WTC11 (cell line): Measurements from ENCODE around the gene KIAA1958. TPM values are rescaled to one million over a fixed set of nuclear protein-coding genes. Genes with fewer than 3 reads are reported as not detected.

Source experiments
- ATAC-seq: fragments of 200-7000 bp; cut with Tn5 transposase; 2 replicates; pipeline ENCODE4 v1.10.0; 2021; ENCODE audit warnings: mild to moderate bottlenecking, moderate library complexity
- CTCF ChIA-PET: fragments of 300-600 bp; sonication (Branson Sonifier 250); formaldehyde crosslinking; loops from one replicate; lab custom pipeline; 2021; ENCODE audit warnings: antibody characterized with exemption; lab: Charles Lee
- POLR2A ChIA-PET: fragments of 350-600 bp; sonication (Branson Sonifier 250); formaldehyde crosslinking; loops from one replicate; lab custom pipeline; 2021; ENCODE audit warnings: antibody characterized with exemption; lab: Charles Lee
- DNase-seq: peaks from one replicate; pipeline ENCODE4 v3.0.0; 2021; ENCODE audit warnings: low spot score
- H3K27ac Mint-ChIP-seq: 2 replicates; pipeline ENCODE4 v1.8.0; 2021; ENCODE audit warnings: mixed read lengths
- H3K27me3 Mint-ChIP-seq: 2 replicates; pipeline ENCODE4 v1.8.0; 2021; ENCODE audit warnings: low read depth, mild to moderate bottlenecking, moderate library complexity, mixed read lengths
- H3K36me3 Mint-ChIP-seq: 2 replicates; pipeline ENCODE4 v1.8.0; 2021; ENCODE audit warnings: mixed read lengths
- H3K4me1 Mint-ChIP-seq: 2 replicates; pipeline ENCODE4 v1.8.0; 2022; ENCODE audit warnings: mixed read lengths
- H3K4me3 Mint-ChIP-seq: 2 replicates; pipeline ENCODE4 v1.8.0; 2021; ENCODE audit warnings: mild to moderate bottlenecking, moderate library complexity, mixed read lengths
- H3K9me3 Mint-ChIP-seq: 2 replicates; pipeline ENCODE4 v1.8.0; 2021; ENCODE audit warnings: mixed read lengths
- ATF1 ChIP-seq: sonication (generic); formaldehyde crosslinking; IDR thresholded peaks from 2 replicates; pipeline ENCODE4 v1.8.1; 2023; ENCODE audit warnings: mild to moderate bottlenecking, moderate library complexity, missing genetic modification reagents
- CDX4 ChIP-seq: fragments of 250-450 bp; sonication (Bioruptor Pico); IDR thresholded peaks from 2 replicates; pipeline ENCODE4 v1.9.0; 2021; ENCODE audit warnings: moderate library complexity, mild to moderate bottlenecking, inconsistent platforms, borderline replicate concordance
- CREM ChIP-seq: sonication (generic); formaldehyde crosslinking; IDR thresholded peaks from 2 replicates; pipeline ENCODE4 v1.8.1; 2022; ENCODE audit warnings: mild to moderate bottlenecking, missing genetic modification reagents, moderate library complexity
- ESRRA ChIP-seq: sonication (generic); formaldehyde crosslinking; IDR thresholded peaks from 2 replicates; pipeline ENCODE4 v1.8.1; 2022; ENCODE audit warnings: mild to moderate bottlenecking, missing genetic modification reagents, borderline replicate concordance
- FOXJ3 ChIP-seq: sonication (generic); formaldehyde crosslinking; IDR thresholded peaks from 2 replicates; pipeline ENCODE4 v1.9.0; 2021; ENCODE audit warnings: missing genetic modification reagents, mild to moderate bottlenecking, borderline replicate concordance
- FOXK1 ChIP-seq: sonication (generic); formaldehyde crosslinking; IDR thresholded peaks from 2 replicates; pipeline ENCODE4 v1.8.0; 2022; ENCODE audit warnings: mild to moderate bottlenecking, moderate library complexity, missing genetic modification reagents
- HMGA2 ChIP-seq: fragments of 250-450 bp; sonication (Bioruptor Pico); IDR thresholded peaks from 2 replicates; pipeline ENCODE4 v1.4.0; 2021; ENCODE audit warnings: mild to moderate bottlenecking, moderate library complexity
- JAZF1 ChIP-seq: fragments of 250-450 bp; sonication (Bioruptor Pico); IDR thresholded peaks from 2 replicates; pipeline ENCODE4 v1.9.0; 2021; ENCODE audit warnings: moderate library complexity, mild to moderate bottlenecking, inconsistent platforms
- NR3C1 ChIP-seq: sonication (generic); formaldehyde crosslinking; conservative IDR thresholded peaks from 2 replicates; pipeline ENCODE4 v1.8.1; 2023; ENCODE audit warnings: low read depth, mild to moderate bottlenecking, missing genetic modification reagents
- RELA ChIP-seq: sonication (generic); formaldehyde crosslinking; IDR thresholded peaks from 2 replicates; pipeline ENCODE4 v1.8.1; 2022; ENCODE audit warnings: missing genetic modification reagents, mild to moderate bottlenecking, borderline replicate concordance
- TEAD1 ChIP-seq: sonication (generic); formaldehyde crosslinking; IDR thresholded peaks from 2 replicates; pipeline ENCODE4 v1.8.0; 2022; ENCODE audit warnings: mild to moderate bottlenecking, missing genetic modification reagents
- ZBTB21 ChIP-seq: sonication (generic); formaldehyde crosslinking; IDR thresholded peaks from 2 replicates; pipeline ENCODE4 v1.8.1; 2023; ENCODE audit warnings: mild to moderate bottlenecking, missing genetic modification reagents, borderline replicate concordance
- total RNA-seq: library from RNA; stranded (reverse); gene quantifications from 3 replicates; pipeline ENCODE4 v1.2.3, GENCODE V29; 2021
- TF ChIP-seq, protein P1 (sequence below): sonication (generic); formaldehyde crosslinking; IDR thresholded peaks from 2 replicates; pipeline ENCODE4 v1.8.1; 2022; ENCODE audit warnings: low read depth, mild to moderate bottlenecking, moderate library complexity, missing genetic modification reagents, borderline replicate concordance
- TF ChIP-seq, protein P2 (sequence below): sonication (generic); formaldehyde crosslinking; IDR thresholded peaks from 2 replicates; pipeline ENCODE4 v1.8.1; 2023; ENCODE audit warnings: mild to moderate bottlenecking, moderate library complexity, missing genetic modification reagents
- TF ChIP-seq, protein P3 (sequence below): sonication (generic); formaldehyde crosslinking; IDR thresholded peaks from 2 replicates; pipeline ENCODE4 v1.8.1; 2023; ENCODE audit warnings: mild to moderate bottlenecking, missing genetic modification reagents, borderline replicate concordance
- TF ChIP-seq, protein P4 (sequence below): fragments of 250-450 bp; sonication (Bioruptor Pico); conservative IDR thresholded peaks from 2 replicates; pipeline ENCODE4 v1.9.0; 2021; ENCODE audit warnings: mild to moderate bottlenecking
- TF ChIP-seq, protein P5 (sequence below): sonication (generic); formaldehyde crosslinking; conservative IDR thresholded peaks from 2 replicates; pipeline ENCODE4 v1.8.1; 2023; ENCODE audit warnings: mild to moderate bottlenecking, low read depth, missing genetic modification reagents, moderate library complexity
- TF ChIP-seq, protein P6 (sequence below): sonication (generic); formaldehyde crosslinking; IDR thresholded peaks from 2 replicates; pipeline ENCODE4 v1.8.1; 2023; ENCODE audit warnings: mild to moderate bottlenecking, missing genetic modification reagents, moderate library complexity
- TF ChIP-seq, protein P7 (sequence below): sonication (generic); formaldehyde crosslinking; IDR thresholded peaks from 2 replicates; pipeline ENCODE4 v1.8.1; 2022; ENCODE audit warnings: missing genetic modification reagents, borderline replicate concordance

Gene KIAA1958
- total RNA-seq, 1 experiment from 2014 or later = 41.0 TPM

- TF ChIP-seq, protein P1, sequence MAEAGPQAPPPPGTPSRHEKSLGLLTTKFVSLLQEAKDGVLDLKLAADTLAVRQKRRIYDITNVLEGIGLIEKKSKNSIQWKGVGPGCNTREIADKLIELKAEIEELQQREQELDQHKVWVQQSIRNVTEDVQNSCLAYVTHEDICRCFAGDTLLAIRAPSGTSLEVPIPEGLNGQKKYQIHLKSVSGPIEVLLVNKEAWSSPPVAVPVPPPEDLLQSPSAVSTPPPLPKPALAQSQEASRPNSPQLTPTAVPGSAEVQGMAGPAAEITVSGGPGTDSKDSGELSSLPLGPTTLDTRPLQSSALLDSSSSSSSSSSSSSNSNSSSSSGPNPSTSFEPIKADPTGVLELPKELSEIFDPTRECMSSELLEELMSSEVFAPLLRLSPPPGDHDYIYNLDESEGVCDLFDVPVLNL (CRISPR knock-in tag) = no peak
- TF ChIP-seq ESRRA (no peak), RELA (CRISPR knock-in tag) (no peak)
- TF ChIP-seq, all 79 proteins: peak for 0
Measured at GRCh38 chr9:112696461-112696860, 209.8 kb downstream of the KIAA1958 start (continued).

GRCh38 chr9:112699230-112699629 lies 212.6 kb downstream of the KIAA1958 start:
- Mint-ChIP-seq H3K27me3 (no peaks in the 10 kb centered on the region), H3K9me3 (no peaks in the 10 kb centered on the region), H3K27ac (no peak overlapping the region), H3K4me1 (no peaks in the 10 kb centered on the region), H3K4me3 (no peak overlapping the region), H3K36me3 (peaks cover 22% of the 10 kb centered on the region)
- CTCF ChIA-PET = no interaction called here
- DNase-seq (no peak), ATAC-seq (no peak)
- POLR2A ChIA-PET = no interaction called here
- TF ChIP-seq JAZF1 (CRISPR knock-in tag) (no peak), CREM (CRISPR knock-in tag) (no peak), CDX4 (CRISPR knock-in tag) (no peak), ATF1 (CRISPR knock-in tag) (no peak), FOXK1 (CRISPR knock-in tag) (no peak), NR3C1 (CRISPR knock-in tag) (no peak), HMGA2 (CRISPR knock-in tag) (no peak), TEAD1 (CRISPR knock-in tag) (no peak), ZBTB21 (CRISPR knock-in tag) (no peak), FOXJ3 (CRISPR knock-in tag) (no peak)
- TF ChIP-seq, protein P2, sequence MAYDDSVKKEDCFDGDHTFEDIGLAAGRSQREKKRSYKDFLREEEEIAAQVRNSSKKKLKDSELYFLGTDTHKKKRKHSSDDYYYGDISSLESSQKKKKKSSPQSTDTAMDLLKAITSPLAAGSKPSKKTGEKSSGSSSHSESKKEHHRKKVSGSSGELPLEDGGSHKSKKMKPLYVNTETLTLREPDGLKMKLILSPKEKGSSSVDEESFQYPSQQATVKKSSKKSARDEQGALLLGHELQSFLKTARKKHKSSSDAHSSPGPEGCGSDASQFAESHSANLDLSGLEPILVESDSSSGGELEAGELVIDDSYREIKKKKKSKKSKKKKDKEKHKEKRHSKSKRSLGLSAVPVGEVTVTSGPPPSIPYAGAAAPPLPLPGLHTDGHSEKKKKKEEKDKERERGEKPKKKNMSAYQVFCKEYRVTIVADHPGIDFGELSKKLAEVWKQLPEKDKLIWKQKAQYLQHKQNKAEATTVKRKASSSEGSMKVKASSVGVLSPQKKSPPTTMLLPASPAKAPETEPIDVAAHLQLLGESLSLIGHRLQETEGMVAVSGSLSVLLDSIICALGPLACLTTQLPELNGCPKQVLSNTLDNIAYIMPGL (CRISPR knock-in tag) = no peak
- TF ChIP-seq, protein P3, sequence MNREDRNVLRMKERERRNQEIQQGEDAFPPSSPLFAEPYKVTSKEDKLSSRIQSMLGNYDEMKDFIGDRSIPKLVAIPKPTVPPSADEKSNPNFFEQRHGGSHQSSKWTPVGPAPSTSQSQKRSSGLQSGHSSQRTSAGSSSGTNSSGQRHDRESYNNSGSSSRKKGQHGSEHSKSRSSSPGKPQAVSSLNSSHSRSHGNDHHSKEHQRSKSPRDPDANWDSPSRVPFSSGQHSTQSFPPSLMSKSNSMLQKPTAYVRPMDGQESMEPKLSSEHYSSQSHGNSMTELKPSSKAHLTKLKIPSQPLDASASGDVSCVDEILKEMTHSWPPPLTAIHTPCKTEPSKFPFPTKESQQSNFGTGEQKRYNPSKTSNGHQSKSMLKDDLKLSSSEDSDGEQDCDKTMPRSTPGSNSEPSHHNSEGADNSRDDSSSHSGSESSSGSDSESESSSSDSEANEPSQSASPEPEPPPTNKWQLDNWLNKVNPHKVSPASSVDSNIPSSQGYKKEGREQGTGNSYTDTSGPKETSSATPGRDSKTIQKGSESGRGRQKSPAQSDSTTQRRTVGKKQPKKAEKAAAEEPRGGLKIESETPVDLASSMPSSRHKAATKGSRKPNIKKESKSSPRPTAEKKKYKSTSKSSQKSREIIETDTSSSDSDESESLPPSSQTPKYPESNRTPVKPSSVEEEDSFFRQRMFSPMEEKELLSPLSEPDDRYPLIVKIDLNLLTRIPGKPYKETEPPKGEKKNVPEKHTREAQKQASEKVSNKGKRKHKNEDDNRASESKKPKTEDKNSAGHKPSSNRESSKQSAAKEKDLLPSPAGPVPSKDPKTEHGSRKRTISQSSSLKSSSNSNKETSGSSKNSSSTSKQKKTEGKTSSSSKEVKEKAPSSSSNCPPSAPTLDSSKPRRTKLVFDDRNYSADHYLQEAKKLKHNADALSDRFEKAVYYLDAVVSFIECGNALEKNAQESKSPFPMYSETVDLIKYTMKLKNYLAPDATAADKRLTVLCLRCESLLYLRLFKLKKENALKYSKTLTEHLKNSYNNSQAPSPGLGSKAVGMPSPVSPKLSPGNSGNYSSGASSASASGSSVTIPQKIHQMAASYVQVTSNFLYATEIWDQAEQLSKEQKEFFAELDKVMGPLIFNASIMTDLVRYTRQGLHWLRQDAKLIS = no peak
- TF ChIP-seq, protein P4, sequence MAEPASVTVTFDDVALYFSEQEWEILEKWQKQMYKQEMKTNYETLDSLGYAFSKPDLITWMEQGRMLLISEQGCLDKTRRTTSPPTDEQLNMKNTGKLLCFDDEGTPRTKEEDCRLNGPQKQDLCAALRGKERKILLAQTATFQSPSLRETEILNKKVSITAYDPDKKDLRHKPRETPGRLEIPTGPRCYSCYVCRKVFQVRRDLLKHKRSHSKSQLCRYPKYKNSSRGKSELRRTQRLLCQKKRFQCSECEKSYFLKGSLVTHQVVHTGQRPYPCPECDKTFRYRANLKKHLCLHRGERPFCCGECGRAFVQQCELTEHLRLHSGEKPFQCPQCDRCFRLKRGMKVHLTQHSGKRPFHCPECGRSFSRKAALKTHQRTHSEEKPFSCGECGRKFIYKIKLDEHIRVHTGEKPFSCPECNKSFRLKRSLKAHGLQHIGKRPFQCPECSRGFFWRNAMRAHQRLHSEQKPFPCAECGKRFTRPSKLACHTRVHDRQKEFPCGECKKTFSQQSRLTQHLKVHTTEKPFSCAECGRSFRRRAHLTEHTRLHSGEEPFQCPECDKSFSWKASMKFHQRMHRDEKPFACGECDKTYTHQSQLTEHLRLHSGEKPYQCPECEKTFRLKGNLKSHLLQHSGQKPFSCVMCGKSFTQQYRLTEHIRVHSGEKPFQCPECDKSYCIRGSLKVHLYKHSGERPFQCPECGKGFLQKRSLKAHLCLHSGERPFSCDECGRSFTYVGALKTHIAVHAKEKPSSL (CRISPR knock-in tag) = no peak
- TF ChIP-seq, protein P5, sequence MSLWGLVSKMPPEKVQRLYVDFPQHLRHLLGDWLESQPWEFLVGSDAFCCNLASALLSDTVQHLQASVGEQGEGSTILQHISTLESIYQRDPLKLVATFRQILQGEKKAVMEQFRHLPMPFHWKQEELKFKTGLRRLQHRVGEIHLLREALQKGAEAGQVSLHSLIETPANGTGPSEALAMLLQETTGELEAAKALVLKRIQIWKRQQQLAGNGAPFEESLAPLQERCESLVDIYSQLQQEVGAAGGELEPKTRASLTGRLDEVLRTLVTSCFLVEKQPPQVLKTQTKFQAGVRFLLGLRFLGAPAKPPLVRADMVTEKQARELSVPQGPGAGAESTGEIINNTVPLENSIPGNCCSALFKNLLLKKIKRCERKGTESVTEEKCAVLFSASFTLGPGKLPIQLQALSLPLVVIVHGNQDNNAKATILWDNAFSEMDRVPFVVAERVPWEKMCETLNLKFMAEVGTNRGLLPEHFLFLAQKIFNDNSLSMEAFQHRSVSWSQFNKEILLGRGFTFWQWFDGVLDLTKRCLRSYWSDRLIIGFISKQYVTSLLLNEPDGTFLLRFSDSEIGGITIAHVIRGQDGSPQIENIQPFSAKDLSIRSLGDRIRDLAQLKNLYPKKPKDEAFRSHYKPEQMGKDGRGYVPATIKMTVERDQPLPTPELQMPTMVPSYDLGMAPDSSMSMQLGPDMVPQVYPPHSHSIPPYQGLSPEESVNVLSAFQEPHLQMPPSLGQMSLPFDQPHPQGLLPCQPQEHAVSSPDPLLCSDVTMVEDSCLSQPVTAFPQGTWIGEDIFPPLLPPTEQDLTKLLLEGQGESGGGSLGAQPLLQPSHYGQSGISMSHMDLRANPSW (CRISPR knock-in tag) = no peak
- TF ChIP-seq, protein P1 (CRISPR knock-in tag) = no peak
- TF ChIP-seq, protein P6, sequence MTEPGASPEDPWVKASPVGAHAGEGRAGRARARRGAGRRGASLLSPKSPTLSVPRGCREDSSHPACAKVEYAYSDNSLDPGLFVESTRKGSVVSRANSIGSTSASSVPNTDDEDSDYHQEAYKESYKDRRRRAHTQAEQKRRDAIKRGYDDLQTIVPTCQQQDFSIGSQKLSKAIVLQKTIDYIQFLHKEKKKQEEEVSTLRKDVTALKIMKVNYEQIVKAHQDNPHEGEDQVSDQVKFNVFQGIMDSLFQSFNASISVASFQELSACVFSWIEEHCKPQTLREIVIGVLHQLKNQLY (CRISPR knock-in tag) = no peak
- TF ChIP-seq, protein P7, sequence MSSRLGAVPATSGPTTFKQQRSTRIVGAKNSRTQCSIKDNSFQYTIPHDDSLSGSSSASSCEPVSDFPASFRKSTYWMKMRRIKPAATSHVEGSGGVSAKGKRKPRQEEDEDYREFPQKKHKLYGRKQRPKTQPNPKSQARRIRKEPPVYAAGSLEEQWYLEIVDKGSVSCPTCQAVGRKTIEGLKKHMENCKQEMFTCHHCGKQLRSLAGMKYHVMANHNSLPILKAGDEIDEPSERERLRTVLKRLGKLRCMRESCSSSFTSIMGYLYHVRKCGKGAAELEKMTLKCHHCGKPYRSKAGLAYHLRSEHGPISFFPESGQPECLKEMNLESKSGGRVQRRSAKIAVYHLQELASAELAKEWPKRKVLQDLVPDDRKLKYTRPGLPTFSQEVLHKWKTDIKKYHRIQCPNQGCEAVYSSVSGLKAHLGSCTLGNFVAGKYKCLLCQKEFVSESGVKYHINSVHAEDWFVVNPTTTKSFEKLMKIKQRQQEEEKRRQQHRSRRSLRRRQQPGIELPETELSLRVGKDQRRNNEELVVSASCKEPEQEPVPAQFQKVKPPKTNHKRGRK = no peak
